H1 (cell line): ENCODE results near the gene AGAP1. TPM values are rescaled to one million over a fixed set of nuclear protein-coding genes. Genes with fewer than 3 reads are reported as not detected.

Source experiments
- ATF3 ChIP-seq: IDR thresholded peaks from 2 replicates; pipeline ENCODE4 v1.6.1; 2011; ENCODE audit warnings: low read depth, mild to moderate bottlenecking, low read length; ENCODE audit not compliant: insufficient read depth
- KDM1A ChIP-seq: fragments of 200-600, 300-600 bp; sonication (generic); IDR thresholded peaks from 2 replicates; pipeline ENCODE4 v1.7.1; 2016; ENCODE audit warnings: mild to moderate bottlenecking, low read length, borderline replicate concordance
- KDM4A ChIP-seq: IDR thresholded peaks from one replicate; pipeline ENCODE4 v1.7.1; 2012; ENCODE audit warnings: low read depth, mild to moderate bottlenecking, moderate library complexity, low read length, inconsistent platforms; ENCODE audit not compliant: severe bottlenecking
- POU5F1 ChIP-seq: IDR thresholded peaks from 2 replicates; pipeline ENCODE4 v1.6.1; 2011; ENCODE audit warnings: low read depth, mild to moderate bottlenecking, low read length, moderate library complexity
- RXRA ChIP-seq: IDR thresholded peaks from 2 replicates; pipeline ENCODE4 v1.6.1; 2011; ENCODE audit warnings: low read depth, mild to moderate bottlenecking, low read length, moderate library complexity; ENCODE audit not compliant: insufficient read depth
- SP4 ChIP-seq: IDR thresholded peaks from 2 replicates; pipeline ENCODE4 v1.6.1; 2012; ENCODE audit warnings: low read length, inconsistent platforms
- TAF1 ChIP-seq: IDR thresholded peaks from 2 replicates; pipeline ENCODE4 v1.6.1; 2011; ENCODE audit warnings: mild to moderate bottlenecking, low read depth, low read length
- TEAD4 ChIP-seq: IDR thresholded peaks from 2 replicates; pipeline ENCODE4 v1.6.1; 2012; ENCODE audit warnings: low read depth, low read length, inconsistent platforms, mixed read lengths
- ZNF274 ChIP-seq: IDR thresholded peaks from 2 replicates; pipeline ENCODE4 v1.7.0; 2012; ENCODE audit warnings: low read length, borderline replicate concordance; ENCODE audit errors: extremely low read depth
- polyA plus RNA-seq, 7 experiments: library from polyadenylated mRNA; depleted of rRNA in 3 of 7; stranded (reverse) in 5 of 7; unstranded in 2 of 7; fragments of >200 nt in 5 of 7; fragments of 200-250 nt in 2 of 7; gene quantifications; 1 replicate in 5 of 7; 2 replicates in 1 of 7; 4 replicates in 1 of 7; pipeline versions ENCODE4 v1.2.1 to v1.2.3, GENCODE V29; 2011 to 2013; ENCODE audit warnings: missing spikeins in 2 of 7, mixed read lengths in 2 of 7
- total RNA-seq: library from RNA; stranded (reverse); fragmentation: NEBNext Ultra II Directional; extraction: Animal tissue kit (Norgen Biotek cat#: 25700); gene quantifications from 2 replicates; pipeline ENCODE4 v1.2.1, GENCODE V29; 2021

Gene AGAP1
- total and polyA plus RNA-seq, 2 of the 8 experiments (the other 6 are each of a cell fraction or from before 2014, with no cell fraction given), result 18.1 to 39.4 TPM

- TF ChIP-seq TEAD4 (no peak), KDM4A (no peak), SP4 (no peak), POU5F1 (no peak), ZNF274 (no peak), TAF1 (no peak), RXRA (no peak), ATF3 (no peak), KDM1A (no peak)
Observed at GRCh38 chr2:235688511-235689426, 194.9 kb downstream of the AGAP1 start (continued).
